Kidney glomerular epithelial cell (primary cell): ENCODE data around the gene WDR44.
"Not testable (repeated sequence)": the region's sequence is repeated elsewhere in the genome, so short reads cannot be mapped to it uniquely, and the experiment has no call there.

Experiments
- DNase-seq: peaks from one replicate; lab custom pipeline; 2025; lab: John Stamatoyannopoulos, UW

WDR44 gene

GRCh38 chrX:118480172-118480571 lies 134.3 kb downstream of the WDR44 start:
- no peak for DNase-seq

- DNase-seq, result not testable (repeated sequence)
Observed at GRCh38 chrX:118482384-118482783, 136.5 kb downstream of the WDR44 start.

- DNase-seq, result no peak
Observed at GRCh38 chrX:118484216-118484903, 138.5 kb downstream of the WDR44 start.

GRCh38 chrX:118486693-118487092 lies 140.8 kb downstream of the WDR44 start:
- DNase-seq, result not testable (repeated sequence)

GRCh38 chrX:118493016-118493415 lies 147.1 kb downstream of the WDR44 start:
- DNase-seq, result no peak

GRCh38 chrX:118493653-118494297 lies 147.9 kb downstream of the WDR44 start:
- DNase-seq, result no peak

- DNase-seq, result peak; percentile 27
Observed at GRCh38 chrX:118495061-118495921, 149.4 kb downstream of the WDR44 start, which contains the start of gene DOCK11. Gene DOCK11, plus strand, starts transcription at chrX:118495815. Its CDS starts 157 bp downstream, at chrX:118495972.

- DNase-seq, result no peak
Observed at GRCh38 chrX:118495958-118496762, 150.3 kb downstream of the WDR44 start.

GRCh38 chrX:118496763-118497079 lies 150.8 kb downstream of the WDR44 start:
- DNase-seq, result no peak

- peak; percentile 2 for DNase-seq
Observed at GRCh38 chrX:118497180-118497818, 151.4 kb downstream of the WDR44 start.

GRCh38 chrX:118498351-118498750 lies 152.4 kb downstream of the WDR44 start:
- no peak for DNase-seq

- no peak for DNase-seq
Observed at GRCh38 chrX:118498755-118499154, 152.8 kb downstream of the WDR44 start.

GRCh38 chrX:118499295-118499694 lies 153.4 kb downstream of the WDR44 start:
- no peak for DNase-seq
